ENCODE data around the gene PADI1.
"Not testable (repeated sequence)": the region's sequence is repeated elsewhere in the genome, so short reads cannot be mapped to it uniquely, and the experiment has no call there.

The PADI1 gene

DNA sequence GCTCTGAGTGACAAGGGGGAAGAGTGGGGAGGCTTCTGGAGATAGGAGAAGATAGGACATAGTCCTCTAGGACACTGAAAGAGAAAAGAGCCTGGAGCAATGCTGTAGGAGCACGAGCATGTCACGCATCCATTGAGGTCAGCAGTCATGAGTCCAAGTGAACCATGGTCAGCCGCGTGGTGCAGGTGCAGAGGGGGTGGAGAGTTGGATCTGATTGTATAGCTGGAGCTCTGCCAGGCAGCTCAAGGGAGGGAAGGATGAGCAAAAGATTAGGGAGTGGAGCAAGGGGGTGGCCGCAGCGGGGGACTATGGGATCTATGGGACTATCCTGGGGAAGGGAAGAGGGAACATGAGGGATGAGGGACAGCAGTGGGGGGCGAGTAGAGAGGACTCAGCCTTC, 14.0 kb downstream of the PADI1 start:
- no peak for DNase-seq

- DNase-seq, result no peak
Measured at GRCh38 chr1:17220287-17220686, 15.4 kb downstream of the PADI1 start.

DNA sequence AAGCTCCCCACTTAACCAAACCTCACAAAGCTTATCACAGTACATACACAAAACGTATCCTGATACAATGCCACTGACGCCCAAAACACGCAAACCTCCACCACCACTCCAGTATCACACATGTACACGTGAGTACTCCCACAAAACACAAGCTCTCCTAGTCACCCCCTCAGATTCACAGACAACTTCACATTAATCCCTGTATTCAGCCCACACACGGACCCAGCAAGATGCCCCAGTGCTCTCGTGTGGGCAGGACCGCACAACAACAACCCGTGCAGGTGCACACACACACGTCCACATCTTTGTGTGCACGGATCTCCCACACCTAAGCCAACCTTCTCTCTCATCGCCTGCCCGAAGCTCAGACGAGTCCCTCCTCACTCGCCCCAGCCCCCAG, 17.6 kb downstream of the PADI1 start:
- DNase-seq, result no peak

DNA sequence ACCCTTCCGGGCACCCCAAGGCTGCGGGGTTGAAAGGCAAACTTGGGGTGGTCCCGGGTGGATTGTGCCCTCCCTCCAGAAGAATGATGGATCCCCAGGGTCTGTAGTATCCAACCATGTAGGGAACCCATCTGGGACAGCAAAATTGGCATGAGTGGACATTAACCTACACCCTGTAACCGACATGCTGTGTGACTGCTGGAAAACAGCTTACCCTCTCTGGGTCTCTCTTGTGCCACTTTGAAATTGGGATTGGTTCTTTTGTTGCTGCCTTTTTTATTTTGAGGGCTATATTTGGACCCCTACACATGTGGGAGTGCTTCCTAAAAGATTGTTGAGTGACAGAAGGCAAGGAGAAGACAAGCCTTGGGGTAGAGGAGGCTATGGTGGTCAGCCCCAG, 19.5 kb downstream of the PADI1 start:
- DNase-seq, result no peak

DNA sequence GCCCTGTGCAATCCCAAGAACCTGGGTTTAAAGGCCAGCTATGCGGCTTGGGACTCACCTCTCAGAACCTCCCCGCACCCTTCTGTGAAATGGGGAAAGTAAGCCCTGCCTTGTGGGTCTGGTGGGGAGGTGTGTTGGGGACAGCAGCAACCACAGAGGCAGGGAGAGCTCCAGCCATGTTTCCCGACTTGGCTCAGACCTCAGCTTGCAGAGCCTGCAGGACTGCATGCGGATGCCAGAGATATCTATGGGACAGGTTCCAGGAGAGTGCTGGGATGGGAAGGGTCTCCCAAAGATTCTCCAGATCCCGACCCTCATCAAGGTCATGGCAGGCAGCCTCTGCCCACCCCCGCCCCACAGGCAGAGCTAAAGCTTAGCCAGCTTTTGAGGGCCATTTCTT, 20.2 kb downstream of the PADI1 start:
- DNase-seq, result no peak

DNA sequence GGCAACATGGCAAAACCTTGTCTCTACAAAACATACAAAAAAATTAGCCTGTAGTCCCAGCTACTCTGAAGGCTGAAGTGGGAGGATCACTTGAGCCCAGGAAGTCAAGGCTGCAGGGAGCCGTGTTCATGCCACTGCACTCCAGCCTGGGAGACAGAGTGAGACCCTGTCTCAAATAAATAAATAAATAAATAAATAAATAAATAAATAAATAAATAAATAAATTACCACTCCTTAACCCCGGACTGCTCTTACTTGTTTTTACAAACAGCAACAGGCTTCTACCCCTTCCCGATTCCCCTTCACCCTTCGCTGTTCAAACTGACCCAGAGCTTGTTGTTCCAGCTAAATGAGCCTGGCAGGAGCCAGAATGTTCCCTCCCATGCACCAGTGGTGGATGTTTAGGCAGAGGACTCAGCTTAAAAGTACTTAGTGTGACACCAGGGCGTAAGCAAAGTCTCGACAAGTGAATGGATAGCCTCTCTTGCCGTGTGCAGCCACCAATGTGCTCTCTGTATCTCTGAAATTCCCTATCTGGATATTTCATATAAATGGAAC, 22.5 kb downstream of the PADI1 start:
- no peak for DNase-seq

GRCh38 chr1:17228619-17229018, 23.7 kb downstream of the PADI1 start:
- DNase-seq, result no peak

DNA sequence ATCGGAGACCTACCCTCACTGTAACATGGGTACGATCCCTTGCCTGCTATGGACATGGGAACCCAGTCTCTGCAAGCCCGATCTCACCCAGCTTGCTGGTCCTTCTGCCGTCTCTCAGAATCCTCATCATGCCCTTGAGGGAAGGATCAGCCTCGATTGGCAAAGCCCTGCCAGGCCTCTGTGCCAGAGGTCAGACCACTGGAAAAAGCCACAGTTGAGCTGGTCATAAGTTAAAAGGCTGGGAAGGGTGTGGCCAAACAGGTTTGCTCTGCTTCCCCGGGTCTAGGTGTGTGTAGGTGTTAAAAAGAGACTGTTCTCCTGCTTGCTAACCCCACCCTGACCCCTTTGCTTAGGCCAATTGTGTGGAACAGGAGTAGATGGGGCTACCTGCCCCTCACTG, 24.5 kb downstream of the PADI1 start:
- no peak for DNase-seq

DNA sequence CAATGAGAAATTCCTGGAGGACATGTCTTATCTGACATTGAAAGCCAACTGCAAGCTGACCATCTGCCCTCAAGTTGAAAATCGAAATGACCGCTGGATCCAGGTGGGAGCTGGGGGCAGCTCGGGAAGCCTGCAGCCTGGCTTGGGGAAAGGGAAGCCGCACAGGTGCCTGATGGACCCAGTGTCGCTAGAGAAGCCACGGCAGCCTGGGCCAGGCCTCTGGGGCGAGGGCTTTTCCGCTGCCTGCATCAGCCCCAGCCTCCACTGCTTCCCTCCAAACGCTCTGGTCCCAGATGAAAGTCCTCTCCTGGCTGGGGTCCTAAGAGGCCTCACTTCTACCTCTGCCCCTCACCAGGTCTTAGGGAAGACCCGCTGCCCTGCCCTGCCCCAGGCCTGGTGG, 25.2 kb downstream of the PADI1 start:
- DNase-seq, result no peak

GRCh38 chr1:17230671-17231310, 25.9 kb downstream of the PADI1 start:
- DNase-seq, result no peak

- no peak for DNase-seq
Measured at GRCh38 chr1:17232759-17233661, 28.1 kb downstream of the PADI1 start.

DNA sequence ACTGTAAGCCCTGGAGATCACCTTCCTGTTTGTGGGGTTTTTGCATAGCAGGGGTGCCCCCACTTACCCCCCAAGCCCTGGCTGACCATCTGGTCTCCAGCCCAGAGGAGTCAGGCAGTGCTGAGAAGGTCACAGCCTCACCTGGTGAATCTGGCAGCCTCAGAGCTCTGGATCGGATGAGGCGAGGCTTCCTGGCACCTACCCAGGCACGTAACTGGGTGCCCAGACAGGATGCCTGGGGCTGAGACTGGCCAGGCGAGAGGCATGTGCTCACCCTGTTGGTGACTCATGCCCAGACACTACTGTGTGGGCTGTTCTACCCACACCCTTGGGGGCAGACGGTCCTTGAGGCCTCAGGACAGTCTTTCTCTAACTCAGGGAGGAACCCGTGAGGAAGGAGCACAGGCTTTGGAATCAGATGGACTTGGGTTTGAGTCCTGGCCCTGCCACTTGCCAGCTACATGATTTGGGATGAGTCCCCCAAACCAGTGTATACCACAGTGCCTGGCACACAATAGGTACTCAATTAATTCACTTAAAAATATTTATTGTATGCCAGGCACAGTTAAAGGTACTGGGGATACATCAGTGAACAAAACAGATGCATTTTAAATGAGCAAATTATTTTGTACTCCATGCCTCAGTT, 28.9 kb downstream of the PADI1 start:
- DNase-seq, result peak; percentile 76

GRCh38 chr1:17234405-17234804, 29.5 kb downstream of the PADI1 start:
- no peak for DNase-seq

GRCh38 chr1:17235135-17235885, 30.4 kb downstream of the PADI1 start:
- DNase-seq, result no peak

- peak; percentile 94 for DNase-seq
Measured at GRCh38 chr1:17236779-17237560, 32.0 kb downstream of the PADI1 start.

- DNase-seq, result no peak
Measured at GRCh38 chr1:17237561-17237903, 32.6 kb downstream of the PADI1 start.

DNA sequence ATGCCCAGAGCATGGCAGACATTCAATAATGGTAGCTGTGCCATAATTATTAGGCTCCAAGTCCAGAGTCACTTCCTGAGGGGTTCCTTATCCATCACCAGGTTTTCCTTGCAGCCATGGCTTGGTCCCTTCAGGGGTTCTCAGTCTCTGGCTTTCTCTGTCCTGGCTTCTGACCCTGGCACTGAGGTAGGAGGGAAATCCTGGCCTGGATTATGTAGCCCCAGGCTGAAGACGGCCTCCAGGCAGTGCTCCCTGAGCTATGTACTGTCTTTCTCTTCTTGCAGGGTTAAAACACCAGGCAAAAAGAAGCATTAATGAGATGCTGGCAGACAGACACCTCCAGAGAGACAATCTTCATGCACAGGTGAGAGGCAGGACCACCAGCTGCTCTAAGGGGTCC, 34.5 kb downstream of the PADI1 start:
- peak; percentile 62 for DNase-seq

DNA sequence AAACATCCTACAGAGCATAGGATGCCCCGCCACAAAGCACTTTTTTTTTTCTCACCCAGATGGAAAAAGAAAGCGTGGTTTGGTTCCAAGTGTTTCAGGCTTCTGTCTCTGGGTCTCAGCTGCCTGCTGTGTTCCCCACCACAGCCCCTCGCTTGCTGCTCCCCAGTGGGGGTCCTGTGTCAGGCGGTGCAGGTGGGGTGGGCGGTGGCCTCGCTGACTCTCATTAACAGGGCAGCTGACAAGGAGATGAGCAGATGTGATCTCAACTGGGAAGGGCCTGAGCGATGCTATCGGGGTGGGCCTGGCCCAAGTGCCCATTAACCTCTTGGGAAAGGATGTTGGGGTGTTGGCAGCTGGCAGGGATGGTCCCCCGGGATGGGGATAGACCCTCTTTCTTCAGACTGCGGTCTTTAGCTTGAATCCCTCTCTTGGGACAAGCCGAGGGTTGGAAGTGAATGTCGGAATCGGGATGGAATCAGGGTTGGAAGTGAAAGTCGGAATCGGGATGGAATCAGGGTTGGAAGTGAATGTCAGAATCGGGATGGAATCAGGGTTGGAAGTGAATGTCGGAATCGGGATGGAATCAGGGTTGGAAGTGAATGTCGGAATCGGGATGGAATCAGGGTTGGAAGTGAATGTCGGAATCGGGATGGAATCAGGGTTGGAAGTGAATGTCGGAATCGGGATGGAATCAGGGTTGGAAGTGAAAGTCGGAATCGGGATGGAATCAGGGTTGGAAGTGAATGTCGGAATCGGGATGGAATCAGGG, 36.3 kb downstream of the PADI1 start:
- DNase-seq, result not testable (repeated sequence)

- not testable (repeated sequence) for DNase-seq
Measured at GRCh38 chr1:17241780-17242074, 36.8 kb downstream of the PADI1 start.

GRCh38 chr1:17243274-17243673, 38.3 kb downstream of the PADI1 start:
- no peak for DNase-seq
